ENCODE measurements around the gene SCAMP5.

Gene SCAMP5

GRCh38 chr15:75021341-75021740 lies 26.0 kb downstream of the SCAMP5 start:
- TF ChIP-seq SUZ12 (IDR thresholded peaks at IDR 0.05; ENCODE audit: extremely low read depth, insufficient read depth, insufficient read length) (no peak), ZNF274 (IDR thresholded peaks at IDR 0.05; ENCODE audit: low read depth, low read length) (no peak)
- no peaks in the 10 kb centered on the region for H3K9me3 ChIP-seq (ENCODE audit: insufficient read depth, low read length)
- no peak for DNase-seq (ENCODE audit: low read depth, low spot score)
- H3K27me3 ChIP-seq (ENCODE audit: insufficient read depth, insufficient read length) = no peaks in the 10 kb centered on the region
- H3K4me3 ChIP-seq (ENCODE audit: insufficient read length, low read depth) = no peak overlapping the region
- H3K4me1 ChIP-seq (ENCODE audit: insufficient read depth, insufficient read length) = peaks cover 7% of the 10 kb centered on the region
- peaks cover 16% of the 10 kb centered on the region for H3K36me3 ChIP-seq (ENCODE audit: insufficient read depth, insufficient read length, low read length)
- H3K9ac ChIP-seq (ENCODE audit: insufficient read length, low read depth) = no peak overlapping the region

- Histone ChIP-seq H3K9ac (ENCODE audit: insufficient read length, low read depth) (no peak overlapping the region), H3K4me3 (ENCODE audit: insufficient read length, low read depth) (no peak overlapping the region), H3K4me1 (ENCODE audit: insufficient read depth, insufficient read length) (peaks cover 7% of the 10 kb centered on the region), H3K27me3 (ENCODE audit: insufficient read depth, insufficient read length) (no peaks in the 10 kb centered on the region), H3K9me3 (ENCODE audit: insufficient read depth, low read length) (no peaks in the 10 kb centered on the region), H3K36me3 (ENCODE audit: insufficient read depth, insufficient read length, low read length) (peaks cover 30% of the 10 kb centered on the region)
- no peak for DNase-seq (ENCODE audit: low read depth, low spot score)
- no peak for TF ChIP-seq ZNF274 (IDR thresholded peaks at IDR 0.05; ENCODE audit: low read depth, low read length)
- TF ChIP-seq SUZ12 (IDR thresholded peaks at IDR 0.05; ENCODE audit: extremely low read depth, insufficient read depth, insufficient read length) = no peak
- no peak for TF ChIP-seq YY1 (IDR thresholded peaks at IDR 0.05; ENCODE audit: insufficient read depth, insufficient read length)
Observed at GRCh38 chr15:75022783-75023180, 27.4 kb downstream of the SCAMP5 start.

GRCh38 chr15:75023181-75023871 lies 28.0 kb downstream of the SCAMP5 start, which contains the start of gene PPCDC:
TSS of gene PPCDC (plus strand) at chr15:75023590. CDS start at chr15:75028319, 4,729 bp downstream.
- Histone ChIP-seq H3K36me3 (ENCODE audit: insufficient read depth, insufficient read length, low read length) (peaks cover 34% of the 10 kb centered on the region), H3K4me1 (ENCODE audit: insufficient read depth, insufficient read length) (peaks cover 7% of the 10 kb centered on the region), H3K4me3 (ENCODE audit: insufficient read length, low read depth) (peak within 1 kb of the TSS; percentile 99), H3K9ac (ENCODE audit: insufficient read length, low read depth) (peak within 1 kb of the TSS; percentile 100), H3K9me3 (ENCODE audit: insufficient read depth, low read length) (no peaks in the 10 kb centered on the region), H3K27me3 (ENCODE audit: insufficient read depth, insufficient read length) (no peaks in the 10 kb centered on the region)
- TF ChIP-seq ZNF274 (IDR thresholded peaks at IDR 0.05; ENCODE audit: low read depth, low read length) (no peak), YY1 (IDR thresholded peaks at IDR 0.05; ENCODE audit: insufficient read depth, insufficient read length) (no peak), SUZ12 (IDR thresholded peaks at IDR 0.05; ENCODE audit: extremely low read depth, insufficient read depth, insufficient read length) (no peak)
- DNase-seq (ENCODE audit: low read depth, low spot score) = peak; percentile 93

- no peak for DNase-seq (ENCODE audit: low read depth, low spot score)
- H3K9ac ChIP-seq (ENCODE audit: insufficient read length, low read depth) = peak overlapping the region; percentile 100
- H3K9me3 ChIP-seq (ENCODE audit: insufficient read depth, low read length) = no peaks in the 10 kb centered on the region
- H3K36me3 ChIP-seq (ENCODE audit: insufficient read depth, insufficient read length, low read length) = peaks cover 39% of the 10 kb centered on the region
- peaks cover 7% of the 10 kb centered on the region for H3K4me1 ChIP-seq (ENCODE audit: insufficient read depth, insufficient read length)
- no peak for TF ChIP-seq YY1 (IDR thresholded peaks at IDR 0.05; ENCODE audit: insufficient read depth, insufficient read length)
- no peak for TF ChIP-seq SUZ12 (IDR thresholded peaks at IDR 0.05; ENCODE audit: extremely low read depth, insufficient read depth, insufficient read length)
- TF ChIP-seq ZNF274 (IDR thresholded peaks at IDR 0.05; ENCODE audit: low read depth, low read length) = no peak
- peak overlapping the region; percentile 99 for H3K4me3 ChIP-seq (ENCODE audit: insufficient read length, low read depth)
- H3K27me3 ChIP-seq (ENCODE audit: insufficient read depth, insufficient read length) = no peaks in the 10 kb centered on the region
Observed at GRCh38 chr15:75023872-75024636, 28.7 kb downstream of the SCAMP5 start.

GRCh38 chr15:75025107-75025506 lies 29.7 kb downstream of the SCAMP5 start:
- Histone ChIP-seq H3K9ac (ENCODE audit: insufficient read length, low read depth) (peak overlapping the region; percentile 62), H3K4me3 (ENCODE audit: insufficient read length, low read depth) (no peak overlapping the region), H3K36me3 (ENCODE audit: insufficient read depth, insufficient read length, low read length) (peaks cover 42% of the 10 kb centered on the region), H3K4me1 (ENCODE audit: insufficient read depth, insufficient read length) (peaks cover 11% of the 10 kb centered on the region), H3K27me3 (ENCODE audit: insufficient read depth, insufficient read length) (no peaks in the 10 kb centered on the region), H3K9me3 (ENCODE audit: insufficient read depth, low read length) (no peaks in the 10 kb centered on the region)
- TF ChIP-seq YY1 (IDR thresholded peaks at IDR 0.05; ENCODE audit: insufficient read depth, insufficient read length) = no peak
- no peak for TF ChIP-seq ZNF274 (IDR thresholded peaks at IDR 0.05; ENCODE audit: low read depth, low read length)
- no peak for TF ChIP-seq SUZ12 (IDR thresholded peaks at IDR 0.05; ENCODE audit: extremely low read depth, insufficient read depth, insufficient read length)
- DNase-seq (ENCODE audit: low read depth, low spot score) = no peak

- H3K4me1 ChIP-seq (ENCODE audit: insufficient read depth, insufficient read length) = peaks cover 17% of the 10 kb centered on the region
- H3K4me3 ChIP-seq (ENCODE audit: insufficient read length, low read depth) = no peak overlapping the region
- no peaks in the 10 kb centered on the region for H3K9me3 ChIP-seq (ENCODE audit: insufficient read depth, low read length)
- DNase-seq (ENCODE audit: low read depth, low spot score) = no peak
- H3K27me3 ChIP-seq (ENCODE audit: insufficient read depth, insufficient read length) = no peaks in the 10 kb centered on the region
- peak overlapping the region; percentile 62 for H3K9ac ChIP-seq (ENCODE audit: insufficient read length, low read depth)
- H3K36me3 ChIP-seq (ENCODE audit: insufficient read depth, insufficient read length, low read length) = peaks cover 48% of the 10 kb centered on the region
- no peak for TF ChIP-seq YY1 (IDR thresholded peaks at IDR 0.05; ENCODE audit: insufficient read depth, insufficient read length)
- no peak for TF ChIP-seq SUZ12 (IDR thresholded peaks at IDR 0.05; ENCODE audit: extremely low read depth, insufficient read depth, insufficient read length)
- TF ChIP-seq ZNF274 (IDR thresholded peaks at IDR 0.05; ENCODE audit: low read depth, low read length) = no peak
Observed at GRCh38 chr15:75025548-75026260, 30.3 kb downstream of the SCAMP5 start.

- Histone ChIP-seq H3K4me1 (ENCODE audit: insufficient read depth, insufficient read length) (peaks cover 18% of the 10 kb centered on the region), H3K27me3 (ENCODE audit: insufficient read depth, insufficient read length) (no peaks in the 10 kb centered on the region), H3K9ac (ENCODE audit: insufficient read length, low read depth) (no peak overlapping the region), H3K9me3 (ENCODE audit: insufficient read depth, low read length) (no peaks in the 10 kb centered on the region), H3K36me3 (ENCODE audit: insufficient read depth, insufficient read length, low read length) (peaks cover 51% of the 10 kb centered on the region), H3K4me3 (ENCODE audit: insufficient read length, low read depth) (no peak overlapping the region)
- TF ChIP-seq ZNF274 (IDR thresholded peaks at IDR 0.05; ENCODE audit: low read depth, low read length) = no peak
- no peak for DNase-seq (ENCODE audit: low read depth, low spot score)
Observed at GRCh38 chr15:75027551-75027950, 32.2 kb downstream of the SCAMP5 start.
